HG02798 (cell line): ENCODE measurements around the gene OXSM.
A peak's percentile ranks its signal among the peaks of the same experiment; 100 is the strongest.

Source experiments
- ATAC-seq: cut with Tn5 transposase; IDR thresholded peaks from one replicate; pipeline ENCODE4 v1.9.1; 2021; ENCODE audit warnings: mild to moderate bottlenecking; ENCODE audit not compliant: unreplicated experiment, poor library complexity

OXSM gene

DNA sequence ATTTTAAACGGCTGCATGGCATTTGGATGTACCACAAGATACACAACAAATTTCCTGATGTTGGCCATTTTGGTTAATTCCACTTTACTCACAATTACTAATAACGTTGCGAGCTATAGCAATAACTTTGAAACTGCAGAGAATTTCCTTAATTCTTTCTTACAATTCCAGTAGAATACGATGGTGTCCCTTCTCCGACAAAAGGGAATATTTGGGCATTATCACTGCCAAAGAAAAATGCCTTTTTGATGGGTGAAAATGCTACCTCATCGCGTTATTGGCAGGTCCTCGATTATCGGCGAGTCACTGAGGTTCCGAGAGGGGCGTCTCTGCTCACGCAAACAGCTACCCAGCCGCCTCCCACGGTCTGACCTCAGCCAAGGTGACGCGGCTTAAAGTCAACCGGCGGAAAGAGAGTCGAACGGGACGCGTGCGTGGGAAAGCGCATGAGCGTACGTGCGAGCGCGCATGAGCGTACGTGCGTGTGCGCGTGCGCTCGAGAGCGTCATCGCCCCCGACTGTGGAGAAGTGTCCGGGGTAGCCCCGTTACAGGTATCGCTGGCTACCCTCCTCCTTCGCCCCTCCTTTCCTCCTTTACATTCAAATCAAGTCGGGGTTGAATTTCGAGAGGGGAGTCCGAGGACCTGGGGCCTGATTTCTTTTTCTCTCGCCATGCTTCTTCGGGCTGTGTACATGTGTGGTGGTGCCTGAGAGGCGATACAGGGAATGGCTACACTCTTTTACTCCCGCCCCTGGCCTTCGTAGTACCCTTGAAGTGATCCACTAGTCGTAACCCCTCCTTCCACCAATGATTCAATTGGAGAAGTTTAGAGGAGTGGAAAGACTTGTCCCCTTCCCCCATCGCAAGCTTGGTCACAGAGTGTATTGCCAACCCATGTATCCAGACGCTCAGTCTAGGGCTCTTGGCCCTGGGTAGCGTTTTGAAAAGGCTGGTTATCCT lies at the start of gene OXSM:
OXSM (plus strand) TSS at position 495 of the 961 bp plus-strand sequence. CDS start 931 bp downstream, outside the sequence.
- peak; percentile 95 for ATAC-seq

DNA sequence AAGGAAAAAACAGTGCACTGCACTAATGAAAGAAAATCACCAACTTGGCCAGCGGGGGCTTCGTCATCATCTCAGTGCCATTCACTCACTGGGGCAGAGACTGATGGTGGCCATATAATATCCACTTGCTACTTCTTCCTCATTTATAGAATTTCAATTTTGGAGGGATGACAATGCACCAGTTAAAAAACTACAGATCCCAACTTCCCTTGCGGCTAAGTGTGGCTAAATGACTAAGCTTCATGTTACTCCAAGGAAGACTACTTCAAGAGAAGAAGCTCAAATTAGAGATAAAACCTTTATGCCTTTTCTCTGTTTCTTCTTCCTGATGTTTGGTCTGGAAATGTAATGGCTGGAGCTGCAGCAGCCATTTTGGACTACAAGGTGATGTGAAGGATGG lies 45.4 kb upstream of the OXSM start:
- no peak for ATAC-seq

DNA sequence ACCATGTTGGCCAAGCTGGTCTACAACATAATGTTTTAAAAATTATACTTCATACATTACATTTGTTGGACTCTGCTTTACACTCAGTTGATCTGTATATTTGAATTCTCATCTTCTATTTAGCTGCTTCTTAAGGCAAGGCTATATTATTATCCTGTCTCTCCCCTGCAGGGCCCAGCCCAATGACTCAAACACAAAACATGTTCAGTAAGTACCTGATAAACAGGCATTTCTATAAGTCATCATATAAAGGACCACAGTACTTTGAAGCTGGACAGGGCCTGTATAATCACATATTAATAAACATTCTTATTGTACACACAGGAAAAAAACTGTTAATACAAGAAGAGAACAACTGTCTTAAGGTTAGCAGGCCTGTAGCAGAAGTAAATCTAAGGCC lies 42.9 kb upstream of the OXSM start:
- no peak for ATAC-seq

DNA sequence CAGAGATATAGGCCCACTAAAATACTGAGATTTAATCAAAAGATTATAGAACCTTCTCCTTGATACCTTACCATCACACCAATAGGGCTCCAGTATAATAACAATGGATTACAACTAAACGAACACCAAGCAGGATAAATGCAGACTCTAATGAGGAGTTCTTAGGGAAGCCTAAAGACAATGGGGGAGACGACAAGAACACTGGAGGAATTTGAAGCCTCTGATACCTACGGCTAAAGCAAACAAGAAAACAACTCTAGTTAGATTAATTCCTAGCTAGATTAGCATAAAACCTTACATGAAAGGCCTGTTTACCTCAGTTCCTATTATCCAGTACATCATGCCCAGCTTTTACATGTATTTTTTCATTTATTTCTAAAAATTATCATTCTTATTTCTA lies 41.7 kb upstream of the OXSM start:
- no peak for ATAC-seq

DNA sequence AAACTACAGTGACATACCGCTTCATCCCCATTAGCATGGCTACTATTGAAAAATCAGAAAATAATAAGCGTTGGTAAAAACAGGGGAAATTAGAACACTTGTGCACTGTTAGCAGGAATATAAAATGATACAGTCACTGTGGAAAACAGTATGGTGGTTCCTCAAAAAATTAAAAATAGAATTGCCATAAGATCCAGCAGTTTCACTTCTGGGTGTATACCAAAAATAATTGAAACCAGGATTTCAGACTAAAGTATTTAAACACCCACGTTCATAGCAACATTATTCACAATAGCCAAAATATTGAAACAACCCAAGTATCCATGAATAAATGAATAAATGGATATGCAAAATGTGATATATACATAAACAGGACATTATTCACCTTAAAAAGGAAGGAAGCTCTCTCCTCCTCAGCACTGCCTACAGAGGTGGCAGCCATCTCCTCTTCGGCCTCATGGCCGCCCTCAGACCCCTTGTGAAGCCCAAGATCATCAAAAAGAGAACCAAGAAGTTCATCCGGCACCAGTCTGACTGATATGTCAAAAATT lies 40.8 kb upstream of the OXSM start:
- ATAC-seq, result no peak

DNA sequence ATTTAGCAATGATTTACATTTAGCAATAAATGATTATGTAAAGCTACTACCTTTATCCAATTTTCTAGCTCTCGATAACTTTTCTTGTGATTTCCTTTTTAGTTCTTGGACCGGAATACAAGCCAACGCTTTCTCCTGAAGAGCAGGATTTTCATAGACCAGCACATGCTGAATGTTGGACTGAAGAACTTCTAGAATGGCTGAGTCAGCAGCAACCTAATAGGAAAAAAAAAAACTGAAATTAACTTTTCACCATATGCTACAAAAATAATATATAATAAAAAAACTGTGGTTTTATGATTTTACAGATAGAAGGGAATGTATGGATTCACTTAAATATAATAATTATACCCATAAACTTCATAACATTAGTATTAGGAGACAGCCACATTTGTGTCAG lies 38.8 kb upstream of the OXSM start:
- no peak for ATAC-seq

DNA sequence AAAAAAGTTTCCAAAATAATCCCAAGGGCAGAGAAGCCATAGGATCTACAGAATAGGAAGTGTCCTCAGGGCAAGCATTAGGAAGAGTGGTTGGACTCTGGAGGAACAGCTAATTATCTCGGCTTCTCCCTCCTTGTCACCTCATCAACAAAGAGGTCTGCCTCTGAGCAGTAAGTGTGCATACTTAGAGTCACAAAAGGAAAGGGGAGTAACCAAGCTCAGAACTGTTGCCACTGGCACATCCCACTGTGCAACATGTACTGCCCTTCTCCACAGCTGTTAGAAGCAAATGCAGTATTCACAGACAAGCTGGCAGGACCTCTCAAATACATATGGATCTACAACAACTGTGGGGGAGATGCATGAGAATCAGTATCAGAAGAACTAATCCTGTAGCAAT lies 38.2 kb upstream of the OXSM start:
- no peak for ATAC-seq

DNA sequence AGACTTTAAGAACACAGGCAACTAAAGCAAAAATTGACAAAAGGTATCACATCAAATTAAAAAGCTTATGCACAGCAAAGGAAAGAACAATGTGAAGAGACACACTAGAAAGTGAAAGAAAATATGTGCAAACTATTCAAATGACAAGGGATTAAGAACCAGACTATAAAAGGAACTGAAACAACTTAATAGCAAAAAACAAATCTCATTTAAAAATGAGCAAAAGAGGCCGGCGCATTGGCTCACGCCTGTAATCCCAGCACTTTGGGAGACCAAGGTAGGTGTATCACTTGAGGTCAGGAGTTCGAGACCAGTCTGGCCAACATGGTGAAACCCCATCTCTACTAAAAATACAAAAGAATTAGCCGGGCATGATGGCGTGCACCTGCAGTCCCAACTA lies 21.0 kb upstream of the OXSM start:
- peak; percentile 92 for ATAC-seq

DNA sequence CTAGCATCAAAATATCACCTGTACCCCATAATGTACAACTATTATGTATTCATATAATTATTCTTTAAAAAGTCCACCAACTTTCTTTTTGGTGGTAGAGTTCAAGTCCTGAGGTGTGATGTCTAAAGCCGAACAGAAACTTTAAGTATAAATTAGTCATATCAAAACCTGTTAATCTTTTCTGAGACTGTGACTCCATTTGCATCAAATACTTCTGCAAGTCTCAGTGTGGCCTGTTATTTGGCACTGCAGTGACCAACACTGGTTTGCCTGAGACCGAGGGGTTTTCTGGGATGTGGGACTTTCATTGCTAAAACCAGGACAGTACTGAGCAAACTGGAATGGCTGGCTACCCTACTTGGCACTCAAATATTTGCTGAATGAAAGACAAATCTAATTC lies 14.0 kb upstream of the OXSM start:
- ATAC-seq, result peak; percentile 66

DNA sequence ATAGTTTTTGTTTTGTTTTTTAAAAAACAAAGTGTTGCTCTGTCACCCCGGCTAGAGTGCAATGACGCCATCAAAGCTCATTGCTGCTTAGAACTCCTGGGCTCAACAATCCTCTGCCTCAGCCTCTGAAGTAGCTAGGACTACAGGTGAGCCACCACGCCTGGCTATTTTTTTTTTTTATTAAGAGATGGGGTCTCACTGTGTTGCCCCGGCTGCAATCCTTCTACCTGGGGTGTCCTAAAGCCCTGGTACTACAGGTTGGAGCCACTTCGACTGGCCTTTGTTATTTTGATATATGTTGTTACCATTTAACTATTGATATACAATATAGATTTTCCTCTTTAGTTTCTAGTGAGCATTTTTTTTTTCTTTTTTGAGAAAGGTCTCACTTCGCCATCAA lies 9.3 kb upstream of the OXSM start:
- ATAC-seq, result no peak

DNA sequence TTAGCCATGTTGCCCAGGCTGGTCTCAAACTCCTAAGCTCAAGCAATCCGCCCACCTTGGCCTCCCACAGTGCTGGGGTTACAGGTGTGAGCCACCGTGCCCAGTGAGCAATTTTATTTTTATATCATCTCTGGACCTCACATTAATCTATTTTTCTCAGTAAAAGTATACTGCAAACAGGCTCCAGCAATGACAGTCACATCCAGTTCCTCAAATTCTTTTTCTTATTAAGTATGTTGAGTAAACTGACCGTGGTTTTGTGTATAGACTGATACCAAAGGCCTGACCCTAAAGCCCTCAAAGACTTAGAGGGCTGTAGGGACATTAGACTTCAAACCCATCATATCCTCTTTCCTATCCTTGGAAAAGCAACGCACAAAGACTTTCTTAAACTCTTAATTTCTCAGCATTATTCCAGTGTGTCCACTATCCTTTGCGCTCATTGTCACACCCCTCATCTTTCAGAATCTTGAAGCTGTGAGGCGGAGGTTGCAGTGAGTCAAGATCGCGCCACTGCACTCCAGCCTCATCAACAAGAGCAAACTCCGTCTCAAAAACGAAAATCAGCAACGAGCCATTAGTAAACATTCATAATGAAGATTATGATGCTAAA lies 8.6 kb upstream of the OXSM start:
- no peak for ATAC-seq

DNA sequence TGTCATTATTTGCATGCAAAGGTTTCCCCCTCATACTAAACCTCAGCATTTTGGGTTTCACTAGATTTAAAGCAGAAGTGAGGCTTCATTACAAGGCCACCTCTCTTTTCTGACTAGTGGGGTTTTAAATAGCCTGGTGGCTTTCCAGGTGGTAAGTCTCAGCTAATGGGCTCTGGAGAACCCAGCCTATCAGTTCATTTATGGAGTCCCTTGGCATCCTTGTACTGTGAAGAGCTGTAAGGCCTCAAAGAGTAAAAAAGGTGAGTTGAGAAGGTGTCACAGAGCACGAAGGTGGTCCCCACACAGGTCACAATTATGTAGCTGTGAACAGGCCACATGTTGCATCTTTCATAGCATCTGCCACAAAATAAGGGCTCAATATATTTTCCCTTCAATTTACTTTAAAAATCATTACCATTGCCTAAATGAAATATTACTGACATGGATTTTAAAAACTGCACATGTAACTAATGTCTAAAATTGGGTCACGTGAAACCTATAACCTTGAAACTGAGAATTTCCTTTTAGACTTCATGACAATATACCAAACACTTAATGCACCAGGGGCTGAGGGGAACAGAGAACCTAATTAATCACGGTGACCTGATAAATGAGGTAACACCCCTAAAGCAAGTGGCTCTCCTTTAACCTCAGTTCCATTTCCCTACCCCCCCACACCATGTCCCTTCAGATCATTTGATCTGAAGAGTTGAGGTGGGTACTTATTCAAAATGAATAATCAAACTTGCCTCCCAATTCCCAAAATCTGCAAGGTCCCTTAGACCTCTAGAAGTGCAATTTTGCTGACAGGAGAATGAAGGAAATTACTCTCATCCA lies 7.9 kb upstream of the OXSM start:
- peak; percentile 66 for ATAC-seq

DNA sequence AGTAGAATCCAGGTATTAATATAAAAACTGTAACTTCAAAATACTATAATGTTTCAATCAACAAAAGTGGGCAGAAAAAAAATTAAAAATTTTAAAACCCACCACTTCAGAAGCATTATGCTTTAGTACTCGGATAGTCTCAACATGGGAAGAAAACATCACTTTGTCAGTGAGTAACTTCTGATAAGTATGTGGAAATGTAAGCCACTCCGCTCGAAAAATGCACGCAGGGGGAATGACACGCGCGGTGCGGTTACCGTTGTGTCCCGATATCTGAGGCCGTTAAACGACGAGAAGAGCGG lies 7.3 kb upstream of the OXSM start:
- no peak for ATAC-seq

DNA sequence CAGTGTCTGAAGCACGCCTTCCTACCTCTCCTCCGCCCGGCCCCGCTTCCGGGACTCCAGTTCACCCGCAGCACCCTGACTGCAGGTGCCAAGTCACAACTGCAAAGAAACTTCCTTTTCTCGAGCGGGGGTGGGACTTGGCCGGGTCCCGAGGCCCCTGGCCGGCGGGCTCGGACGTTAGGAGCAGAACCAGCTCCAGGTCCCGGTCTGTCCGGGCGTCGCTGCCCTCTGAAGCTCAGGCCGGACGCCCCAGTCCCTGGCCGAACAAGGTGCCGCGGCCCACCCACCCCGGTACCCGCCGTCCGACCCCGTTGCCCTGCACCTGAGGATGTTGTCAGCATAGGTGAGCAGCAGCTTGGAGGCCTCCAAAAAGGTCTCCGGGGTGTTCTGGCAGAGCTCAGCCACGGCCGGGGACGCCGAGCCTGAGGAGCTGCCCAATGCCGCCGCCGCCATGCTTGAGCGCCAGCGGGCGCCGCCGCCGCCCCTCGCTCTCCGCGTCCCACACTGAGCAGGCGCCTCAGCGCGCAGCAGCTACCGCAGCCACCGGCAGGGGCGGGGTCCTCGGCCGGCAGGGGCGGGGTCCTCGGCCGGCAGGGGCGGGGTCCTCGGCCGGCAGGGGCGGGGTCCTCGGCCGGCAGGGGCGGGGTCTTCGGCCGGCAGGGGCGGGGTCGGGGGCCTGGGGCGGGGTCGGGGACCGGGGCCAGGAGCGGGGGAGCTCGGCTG lies 6.8 kb upstream of the OXSM start, which contains the start of gene NGLY1:
NGLY1 (minus strand) TSS at position 506 of the 723 bp plus-strand sequence; CDS start at position 453, 53 bp downstream.
- ATAC-seq, result peak; percentile 77

DNA sequence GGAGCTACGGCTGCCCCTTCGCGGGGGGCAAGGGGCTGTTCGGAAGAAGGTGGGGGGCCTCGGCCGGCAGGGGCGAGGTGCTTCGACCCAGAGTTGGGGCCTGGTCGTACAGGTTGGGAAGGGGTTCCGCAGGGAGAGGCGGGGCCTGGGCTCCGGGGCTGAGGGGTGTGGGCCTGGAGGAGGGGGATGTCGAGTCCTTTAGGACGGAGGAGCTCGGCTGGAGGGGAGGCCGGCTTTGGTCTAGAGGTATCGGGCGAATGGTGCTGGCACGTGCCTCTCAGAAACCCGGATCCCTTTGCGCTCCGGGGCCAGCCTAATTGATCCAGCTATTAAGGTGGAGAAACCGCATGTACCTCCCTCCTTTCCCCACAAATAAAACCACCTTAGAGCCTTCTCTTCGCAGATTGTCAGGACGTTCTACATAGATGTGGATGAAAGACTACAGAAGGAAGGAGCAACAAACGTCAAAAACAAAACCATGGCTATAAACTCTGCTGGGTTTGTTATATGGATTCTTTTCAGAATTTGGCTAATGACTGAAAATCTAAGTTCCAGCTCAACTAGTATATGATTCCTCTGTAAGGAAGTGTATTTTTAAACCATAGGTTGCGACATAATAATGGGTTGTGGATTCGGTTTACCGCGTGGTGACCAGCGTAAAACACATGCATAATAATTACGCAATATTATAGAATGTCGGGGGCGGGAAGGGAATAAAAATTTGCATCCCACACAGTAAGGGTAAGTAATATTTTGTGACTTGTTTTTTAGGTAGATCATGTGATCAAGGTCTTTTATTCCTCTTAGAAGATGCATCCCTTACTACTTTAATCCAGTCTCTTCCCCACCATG lies 6.0 kb upstream of the OXSM start:
- ATAC-seq, result peak; percentile 28

DNA sequence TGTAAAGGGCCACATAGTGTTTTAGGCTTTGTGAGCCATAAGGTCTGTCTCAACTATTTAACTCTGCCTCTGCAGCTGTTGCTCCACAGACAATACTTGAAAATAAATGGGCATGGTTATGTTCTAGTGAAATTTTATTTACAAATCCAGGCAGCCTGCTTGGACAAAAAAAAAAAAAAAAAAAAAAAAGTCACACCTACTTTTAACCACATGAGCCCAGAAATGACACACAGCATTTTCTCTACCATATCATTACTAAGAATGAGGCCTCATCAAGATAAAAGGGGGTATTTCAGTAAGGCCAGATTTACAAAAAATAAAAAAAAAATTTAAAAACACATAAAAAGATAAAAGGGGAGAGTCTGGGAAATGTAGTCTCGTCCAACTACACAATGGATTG lies 4.9 kb upstream of the OXSM start:
- ATAC-seq, result no peak

DNA sequence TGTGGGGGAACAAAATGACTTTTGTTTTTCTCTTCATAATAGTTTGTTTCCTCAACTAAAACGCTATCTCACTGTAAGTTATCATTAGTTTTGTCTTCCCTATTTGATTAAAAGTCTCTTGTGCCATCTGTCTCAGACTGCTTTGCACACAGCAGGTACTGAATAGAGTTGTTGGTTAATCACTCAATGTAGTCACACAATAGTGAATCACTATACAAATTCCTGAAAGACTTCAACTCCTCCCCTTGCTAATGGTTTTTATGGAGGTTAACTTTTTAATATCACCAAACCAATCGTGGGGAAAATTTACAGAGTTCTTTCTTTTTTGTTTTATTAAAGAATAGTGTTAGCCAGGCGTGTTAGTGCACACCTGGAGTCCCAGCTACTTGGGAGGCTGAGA lies 4.1 kb upstream of the OXSM start:
- ATAC-seq, result no peak

DNA sequence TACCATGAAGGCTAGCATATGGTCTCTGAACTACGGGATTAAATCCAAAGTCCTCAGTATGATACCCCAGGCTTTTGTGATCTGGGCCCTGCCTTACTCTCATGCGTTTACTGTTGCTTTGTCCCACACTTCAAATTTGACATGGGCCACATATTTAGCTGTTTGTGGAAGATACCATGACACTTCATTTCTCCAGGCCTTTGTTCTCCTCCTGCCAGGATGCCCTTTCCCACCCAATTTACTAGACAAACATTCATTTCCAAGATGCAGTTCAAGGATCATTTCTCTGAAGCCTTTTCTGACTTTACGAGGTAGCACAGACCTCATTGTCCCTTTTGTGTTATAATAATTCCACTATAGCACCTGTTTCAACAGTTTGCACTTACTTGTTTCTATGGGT lies 2.2 kb upstream of the OXSM start:
- ATAC-seq, result no peak

DNA sequence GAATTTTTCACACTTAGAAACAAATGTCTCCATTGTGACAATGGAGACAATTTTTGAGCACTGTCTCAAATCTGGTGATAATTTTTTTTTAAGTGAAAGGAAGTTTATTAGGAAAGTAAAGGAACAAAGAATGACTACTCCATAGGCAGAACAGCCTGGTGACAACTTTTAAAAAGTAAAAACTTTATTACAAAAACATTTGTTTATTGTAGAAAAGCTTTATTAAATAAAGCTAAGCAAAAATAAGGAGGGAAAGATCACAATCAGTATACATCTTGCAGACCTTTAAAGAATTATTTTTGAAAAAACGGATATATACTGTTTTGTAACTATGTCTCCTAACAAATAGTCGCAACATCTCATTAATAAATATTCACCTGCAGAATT lies 688 bp upstream of the OXSM start:
- ATAC-seq, result no peak
